Measurements from ENCODE around the gene FRMD4A. TPM values are rescaled to one million over a fixed set of nuclear protein-coding genes. Genes with fewer than 3 reads are reported as not detected.

Gene FRMD4A
- total and polyA plus RNA-seq, 7 donors = 2.9 to 9.1 (median 6.2) TPM

DNA sequence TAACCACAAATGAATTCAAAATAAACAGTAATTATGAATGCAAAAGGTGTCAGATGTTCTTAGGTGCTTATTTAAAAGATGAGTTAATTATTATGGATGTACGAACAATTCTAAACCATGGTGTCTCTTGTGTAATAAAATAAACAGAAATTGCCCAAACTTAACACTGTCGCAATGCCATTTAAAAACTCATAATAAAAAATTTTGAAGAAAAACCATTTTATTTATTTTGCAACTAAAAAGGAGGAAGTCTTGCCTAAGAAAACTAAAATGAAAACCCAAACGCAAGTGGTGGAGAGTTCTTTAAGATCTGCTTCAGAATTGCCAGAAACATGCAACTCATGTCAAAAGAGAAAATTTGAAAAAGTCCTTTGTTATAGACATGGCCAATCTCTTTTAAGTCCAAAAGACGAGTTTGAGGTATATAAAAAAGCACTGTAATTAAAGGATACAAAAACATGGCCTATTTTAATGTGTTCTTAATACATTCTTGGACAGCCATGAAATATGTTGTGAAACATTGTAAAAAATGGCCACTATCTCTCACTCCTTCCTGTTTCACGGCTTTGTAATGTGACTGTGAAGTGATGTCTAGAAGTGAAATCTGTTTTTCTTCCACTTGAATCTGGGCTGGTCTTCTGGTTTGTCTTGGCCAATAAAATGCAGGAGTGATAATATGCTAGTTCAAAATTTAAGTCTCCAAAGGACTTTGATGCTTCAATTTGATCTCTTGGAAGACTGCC lies 421.0 kb downstream of the FRMD4A start:
- no peaks in the 10 kb centered on the region for H3K27me3 ChIP-seq (ENCODE audit: insufficient read depth in 3 of 3, low read length in 2 of 3)
- H3K36me3 ChIP-seq (ENCODE audit: insufficient read depth in 1 of 2, low read depth in 1 of 2) = no peaks in the 10 kb centered on the region
- H3K9me3 ChIP-seq = no peaks in the 10 kb centered on the region
- H3K4me3 ChIP-seq = no peak overlapping the region
- ATAC-seq (no peak), DNase-seq (no peak)
- no peak overlapping the region for H3K27ac ChIP-seq
- intact Hi-C loops (cut with DNase I) = no loop called here
- TF ChIP-seq, protein P1, sequence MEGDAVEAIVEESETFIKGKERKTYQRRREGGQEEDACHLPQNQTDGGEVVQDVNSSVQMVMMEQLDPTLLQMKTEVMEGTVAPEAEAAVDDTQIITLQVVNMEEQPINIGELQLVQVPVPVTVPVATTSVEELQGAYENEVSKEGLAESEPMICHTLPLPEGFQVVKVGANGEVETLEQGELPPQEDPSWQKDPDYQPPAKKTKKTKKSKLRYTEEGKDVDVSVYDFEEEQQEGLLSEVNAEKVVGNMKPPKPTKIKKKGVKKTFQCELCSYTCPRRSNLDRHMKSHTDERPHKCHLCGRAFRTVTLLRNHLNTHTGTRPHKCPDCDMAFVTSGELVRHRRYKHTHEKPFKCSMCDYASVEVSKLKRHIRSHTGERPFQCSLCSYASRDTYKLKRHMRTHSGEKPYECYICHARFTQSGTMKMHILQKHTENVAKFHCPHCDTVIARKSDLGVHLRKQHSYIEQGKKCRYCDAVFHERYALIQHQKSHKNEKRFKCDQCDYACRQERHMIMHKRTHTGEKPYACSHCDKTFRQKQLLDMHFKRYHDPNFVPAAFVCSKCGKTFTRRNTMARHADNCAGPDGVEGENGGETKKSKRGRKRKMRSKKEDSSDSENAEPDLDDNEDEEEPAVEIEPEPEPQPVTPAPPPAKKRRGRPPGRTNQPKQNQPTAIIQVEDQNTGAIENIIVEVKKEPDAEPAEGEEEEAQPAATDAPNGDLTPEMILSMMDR (IDR thresholded peaks at IDR 0.05) = no peak
- H3K4me1 ChIP-seq = no peaks in the 10 kb centered on the region
- WGBS, 3 donors = 78 to 87% (median 79%) methylated on average over 5 of the region's 5 CpGs

DNA sequence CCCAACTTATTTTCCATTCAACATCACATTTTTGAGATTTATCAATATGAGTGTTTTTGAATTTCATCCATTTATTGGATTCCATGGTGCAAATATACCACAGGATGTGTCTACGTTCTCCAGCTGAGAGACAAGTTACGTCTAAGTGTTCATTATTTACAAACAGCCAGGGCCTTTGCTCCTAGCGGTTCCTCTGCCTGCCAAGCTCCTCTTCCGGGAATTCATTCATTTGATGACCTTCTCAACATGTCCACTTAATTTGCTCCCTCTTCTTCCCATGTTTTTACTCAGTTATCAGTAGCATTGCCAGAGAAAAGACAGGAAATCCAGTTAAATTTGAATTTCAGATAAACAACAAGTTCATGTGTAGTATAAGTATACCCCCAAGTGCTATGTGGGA lies 422.2 kb downstream of the FRMD4A start:
- TF ChIP-seq, protein P1 (IDR thresholded peaks at IDR 0.05) = no peak

DNA sequence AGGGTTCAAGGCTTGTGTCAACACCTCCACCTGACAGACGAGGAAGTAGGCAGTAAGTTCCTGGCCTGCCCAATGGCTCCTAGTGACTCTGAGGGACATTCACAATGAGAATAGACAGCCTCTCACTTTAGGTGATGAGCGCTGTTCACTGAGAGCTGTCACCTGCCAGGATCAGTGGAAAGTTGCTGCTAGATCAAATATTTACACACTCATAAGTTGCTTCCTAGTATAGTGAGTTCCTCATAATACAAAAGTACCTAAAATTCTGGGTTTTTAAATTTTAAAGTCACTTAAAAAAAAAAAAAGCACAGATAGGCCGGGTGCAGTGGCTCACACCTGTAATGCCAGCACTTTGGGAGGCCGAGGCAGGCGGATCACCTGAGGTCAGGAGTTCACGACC lies 423.2 kb downstream of the FRMD4A start:
- no peaks in the 10 kb centered on the region for H3K9me3 ChIP-seq
- no peak overlapping the region for H3K4me3 ChIP-seq
- H3K27me3 ChIP-seq (ENCODE audit: insufficient read depth in 3 of 3, low read length in 2 of 3) = no peaks in the 10 kb centered on the region
- ATAC-seq (no peak), DNase-seq (no peak)
- H3K36me3 ChIP-seq (ENCODE audit: insufficient read depth in 1 of 2, low read depth in 1 of 2) = no peaks in the 10 kb centered on the region
- WGBS, 3 donors = 82 to 93% (median 87%) methylated on average over 6 of the region's 6 CpGs
- intact Hi-C loops (cut with DNase I) = no loop called here
- H3K27ac ChIP-seq = no peak overlapping the region
- no peaks in the 10 kb centered on the region for H3K4me1 ChIP-seq
- TF ChIP-seq, protein P1 (IDR thresholded peaks at IDR 0.05) = no peak

More for the DNA sequence above, 422.2 kb downstream of the FRMD4A start:
- no peak for DNase-seq
- H3K36me3 ChIP-seq (ENCODE audit: insufficient read depth in 1 of 2, low read depth in 1 of 2) = no peaks in the 10 kb centered on the region
- H3K27me3 ChIP-seq (ENCODE audit: insufficient read depth in 3 of 3, low read length in 2 of 3) = no peaks in the 10 kb centered on the region
- intact Hi-C loops (cut with DNase I) = no loop called here
- no peak for ATAC-seq
- H3K9me3 ChIP-seq = no peaks in the 10 kb centered on the region
- 68 to 74% (median 72%) methylated on average over 4 of the region's 4 CpGs for WGBS, 3 donors
- no peak overlapping the region for H3K4me3 ChIP-seq
- H3K4me1 ChIP-seq = no peaks in the 10 kb centered on the region
- H3K27ac ChIP-seq = no peak overlapping the region

DNA sequence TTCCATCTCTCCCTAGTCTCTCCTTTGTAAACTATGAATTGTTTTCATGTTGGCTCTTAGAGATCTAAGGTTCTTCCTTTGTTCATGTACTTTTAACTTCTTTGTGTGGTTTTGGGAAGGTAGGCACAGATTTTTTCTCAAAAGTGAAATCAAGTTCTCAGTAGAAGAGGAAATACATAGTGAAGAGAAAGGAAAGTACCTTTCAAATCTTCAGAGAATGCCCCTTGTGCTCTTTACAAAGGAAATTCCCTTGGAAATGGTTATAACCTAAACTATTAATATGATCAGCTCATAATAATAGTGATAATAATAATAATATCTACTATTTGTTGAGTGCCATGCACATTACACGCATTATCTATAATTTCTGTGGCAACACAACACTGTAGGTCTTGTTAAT lies 425.4 kb downstream of the FRMD4A start:
- Histone ChIP-seq H3K27me3 (ENCODE audit: insufficient read depth in 3 of 3, low read length in 2 of 3) (no peaks in the 10 kb centered on the region), H3K9me3 (no peaks in the 10 kb centered on the region), H3K4me3 (no peak overlapping the region), H3K27ac (no peak overlapping the region), H3K4me1 (no peaks in the 10 kb centered on the region), H3K36me3 (ENCODE audit: insufficient read depth in 1 of 2, low read depth in 1 of 2) (no peaks in the 10 kb centered on the region)
- TF ChIP-seq, protein P1 (IDR thresholded peaks at IDR 0.05) = no peak
- WGBS, 3 donors = 89 to 96% (median 94%) methylated on average over 1 of the region's 1 CpG
- intact Hi-C loops (cut with DNase I) = no loop called here
- ATAC-seq (no peak), DNase-seq (no peak)

DNA sequence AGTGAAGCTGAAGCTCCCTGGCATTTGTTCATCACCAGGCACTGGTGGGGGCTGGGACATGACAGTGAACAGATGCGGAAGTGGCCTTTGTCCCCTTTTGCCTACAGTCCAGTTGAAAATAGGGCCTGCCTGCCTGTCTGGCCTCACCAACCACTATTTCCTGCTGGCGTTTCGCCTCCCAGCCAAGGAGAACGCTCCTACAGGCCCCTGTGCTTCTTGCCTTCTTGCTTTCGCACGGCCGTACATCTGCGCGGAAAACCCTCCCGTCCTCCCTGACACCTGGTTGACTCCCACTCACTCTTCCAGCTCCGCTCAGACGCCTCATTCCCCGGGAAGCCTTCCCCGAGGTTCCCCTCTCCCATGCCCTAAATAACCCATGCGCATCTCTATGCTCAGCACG lies 426.7 kb downstream of the FRMD4A start:
- ATAC-seq (no peak), DNase-seq (no peak)
- WGBS, 3 donors = 73 to 76% (median 76%) methylated on average over 16 of the region's 16 CpGs

More for the DNA sequence above, 426.7 kb downstream of the FRMD4A start:
- intact Hi-C loops (cut with DNase I) = no loop called here
- no peaks in the 10 kb centered on the region for H3K4me1 ChIP-seq
- H3K27ac ChIP-seq = no peak overlapping the region
- H3K27me3 ChIP-seq (ENCODE audit: insufficient read depth in 3 of 3, low read length in 2 of 3) = no peaks in the 10 kb centered on the region
- TF ChIP-seq, protein P1 (IDR thresholded peaks at IDR 0.05) = no peak
- no peaks in the 10 kb centered on the region for H3K9me3 ChIP-seq
- H3K36me3 ChIP-seq (ENCODE audit: insufficient read depth in 1 of 2, low read depth in 1 of 2) = no peaks in the 10 kb centered on the region
- H3K4me3 ChIP-seq = no peak overlapping the region

Data from psoas muscle (tissue), 8 donors.